ENCODE results near the gene RALB. TPM values are rescaled to one million over a fixed set of nuclear protein-coding genes. Genes with fewer than 3 reads are reported as not detected.

Gene RALB
- total RNA-seq, 2 donors from 2014 or later = 37.1 to 45.8 TPM

DNA sequence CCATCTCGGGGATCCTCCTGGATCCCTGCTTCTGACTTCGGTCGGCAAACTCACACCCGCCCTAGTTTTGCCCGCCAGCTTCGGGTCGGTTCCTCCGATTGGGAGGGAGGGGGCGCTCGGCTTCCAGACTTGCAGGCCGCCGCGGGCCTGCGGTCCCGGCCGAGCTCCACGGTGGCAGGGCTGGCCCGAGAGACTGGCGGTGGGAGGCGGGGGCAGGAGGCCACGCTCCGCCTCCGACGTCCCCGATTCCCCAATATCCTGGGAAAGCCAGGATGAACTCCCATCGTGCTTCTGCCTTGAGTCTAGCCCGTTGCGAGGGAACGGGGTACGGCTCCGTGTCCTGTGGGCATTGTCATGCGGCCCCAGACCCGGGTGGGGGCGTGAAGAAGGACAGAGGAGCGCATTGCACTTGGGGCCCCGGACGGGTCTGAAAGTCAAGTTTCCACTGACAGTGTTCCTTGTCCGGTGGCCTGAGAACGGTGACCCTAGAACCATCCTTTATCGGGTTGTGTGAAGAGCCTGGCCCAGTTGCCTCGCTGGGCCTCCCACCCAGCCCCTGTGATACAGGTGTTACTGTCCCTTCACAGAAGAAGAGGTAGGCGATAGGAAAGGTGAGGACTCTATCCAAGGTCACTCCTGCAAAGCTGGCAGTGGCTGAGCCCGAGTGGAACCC is 90.9 kb downstream of the RALB start:
- Mint-ChIP-seq H3K27ac (no peak overlapping the region), H3K27me3 (ENCODE audit: insufficient read depth) (peaks cover 76% of the 10 kb centered on the region), H3K4me1 (peaks cover 5% of the 10 kb centered on the region), H3K4me3 (peak overlapping the region; percentile 28), H3K9me3 (no peaks in the 10 kb centered on the region), H3K36me3 (ENCODE audit: low read depth) (no peaks in the 10 kb centered on the region)
- Histone ChIP-seq H3K36me3 (ENCODE audit: control insufficient read depth, insufficient read depth, low read length) (no peaks in the 10 kb centered on the region), H3K27me3 (ENCODE audit: control insufficient read depth, insufficient read depth, low read length, poor library complexity, severe bottlenecking) (peaks cover 89% of the 10 kb centered on the region), H3K27ac (ENCODE audit: low read depth, low read length) (no peak overlapping the region), H3K9ac (ENCODE audit: extremely low read depth, low read length, poor library complexity, severe bottlenecking) (no peak overlapping the region), H3K4me3 (ENCODE audit: low read length) (no peak overlapping the region), H3K9me3 (ENCODE audit: control insufficient read depth, low read length) (no peaks in the 10 kb centered on the region), H3K4me1 (ENCODE audit: control insufficient read depth, insufficient read depth, low read length) (peaks cover 3% of the 10 kb centered on the region)
- DNase-seq = peak; percentile 96
- 6% methylated on average over 24 to 43 of the region's 43 CpGs for WGBS, 2 experiments (ENCODE audit: insufficient coverage in 1 of 2, insufficient read length in 1 of 2)
- TF ChIP-seq, protein P1, sequence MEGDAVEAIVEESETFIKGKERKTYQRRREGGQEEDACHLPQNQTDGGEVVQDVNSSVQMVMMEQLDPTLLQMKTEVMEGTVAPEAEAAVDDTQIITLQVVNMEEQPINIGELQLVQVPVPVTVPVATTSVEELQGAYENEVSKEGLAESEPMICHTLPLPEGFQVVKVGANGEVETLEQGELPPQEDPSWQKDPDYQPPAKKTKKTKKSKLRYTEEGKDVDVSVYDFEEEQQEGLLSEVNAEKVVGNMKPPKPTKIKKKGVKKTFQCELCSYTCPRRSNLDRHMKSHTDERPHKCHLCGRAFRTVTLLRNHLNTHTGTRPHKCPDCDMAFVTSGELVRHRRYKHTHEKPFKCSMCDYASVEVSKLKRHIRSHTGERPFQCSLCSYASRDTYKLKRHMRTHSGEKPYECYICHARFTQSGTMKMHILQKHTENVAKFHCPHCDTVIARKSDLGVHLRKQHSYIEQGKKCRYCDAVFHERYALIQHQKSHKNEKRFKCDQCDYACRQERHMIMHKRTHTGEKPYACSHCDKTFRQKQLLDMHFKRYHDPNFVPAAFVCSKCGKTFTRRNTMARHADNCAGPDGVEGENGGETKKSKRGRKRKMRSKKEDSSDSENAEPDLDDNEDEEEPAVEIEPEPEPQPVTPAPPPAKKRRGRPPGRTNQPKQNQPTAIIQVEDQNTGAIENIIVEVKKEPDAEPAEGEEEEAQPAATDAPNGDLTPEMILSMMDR (conservative IDR thresholded peaks at IDR 0.05) = peak; percentile 92

Other genes with a start within 250 kb of the RALB start
- 10 to 100 TPM; 44.9 to 51.0 TPM for gene EPB41L5, start 239.8 kb upstream of the RALB start, total RNA-seq
- 10 to 100 TPM; 19.5 to 22.9 TPM for gene TMEM185B, start 29.5 kb upstream of the RALB start, total RNA-seq
- not detected for gene INHBB, start 93.3 kb downstream of the RALB start, total RNA-seq